Tibial artery (tissue), 4 donors: ENCODE measurements around the gene BTN1A1.
A peak's percentile ranks its signal among the peaks of the same experiment; 100 is the strongest.

Experiments used
- DNase-seq, 2 donors: peaks; one replicate each; pipeline ENCODE4 v3.0.0-alpha.2; 2019
- H3K27ac ChIP-seq, 2 donors: fragments of 200-600 bp; sonication (generic) in 1 of 2; 1 replicate in 1 of 2; 2 replicates in 1 of 2; pipeline ENCODE4 v1.5.1; 2018 to 2019; ENCODE audit warnings: mild to moderate bottlenecking in 1 of 2
- H3K27me3 ChIP-seq, 2 donors: fragments of 200-600 bp; sonication (generic) in 1 of 2; one replicate each; pipeline versions ENCODE4 v1.5.1 to v1.6.0; 2016 to 2019
- H3K36me3 ChIP-seq, 3 donors: fragments of 200-600 bp; sonication (generic) in 2 of 3; one replicate each; pipeline ENCODE4 v1.5.1; 2016 to 2019; ENCODE audit warnings: mild to moderate bottlenecking in 2 of 3
- H3K4me1 ChIP-seq, 4 donors: fragments of 200-600 bp; sonication (generic) in 2 of 4; 1 replicate in 3 of 4; 2 replicates in 1 of 4; pipeline ENCODE4 v1.5.1; 2016 to 2019
- H3K4me3 ChIP-seq, 2 donors: fragments of 200-600 bp; sonication (generic) in 1 of 2; 1 replicate in 1 of 2; 2 replicates in 1 of 2; pipeline ENCODE4 v1.5.1; 2018 to 2019; ENCODE audit warnings: mild to moderate bottlenecking in 2 of 2
- H3K9me3 ChIP-seq, 3 donors: fragments of 200-600 bp; sonication (generic) in 1 of 3; one replicate each; pipeline ENCODE4 v1.5.1; 2016 to 2019
- CTCF ChIP-seq, 2 experiments: fragments of 200-600 bp in 1 of 2; fragments of 450-650 bp in 1 of 2; IDR thresholded peaks; one replicate each; pipeline ENCODE4 v1.5.1; 2017 to 2019; ENCODE audit warnings: antibody characterized with exemption in 2 of 2, mild to moderate bottlenecking in 1 of 2, moderate library complexity in 1 of 2
- intact Hi-C: fragments of 100-400 bp; cut with DNase I; formaldehyde crosslinking; loops from one replicate; pipeline ENCODE4 v1.15.0; 2023; ENCODE audit warnings: low total_unique reads

The BTN1A1 gene

GRCh38 chr6:26477426-26477825 lies 22.7 kb upstream of the BTN1A1 start:
- no peaks in the 10 kb centered on the region for H3K27me3 ChIP-seq
- no peak for TF ChIP-seq CTCF (IDR thresholded peaks at IDR 0.05)
- H3K36me3 ChIP-seq = no peaks in the 10 kb centered on the region
- intact Hi-C loops = loop anchor here (5.0 kb wide), 1 partner anchor 40 kb away; no protein-coding TSS in a partner anchor
- no peak for DNase-seq
- peak overlapping the region in 1 of 2 donors; percentile 20 for H3K27ac ChIP-seq
- no peak overlapping the region for H3K4me3 ChIP-seq
- peaks cover 0 to 23% (median 15%) of the 10 kb centered on the region in 4 donors for H3K4me1 ChIP-seq
- no peaks in the 10 kb centered on the region for H3K9me3 ChIP-seq

DNA sequence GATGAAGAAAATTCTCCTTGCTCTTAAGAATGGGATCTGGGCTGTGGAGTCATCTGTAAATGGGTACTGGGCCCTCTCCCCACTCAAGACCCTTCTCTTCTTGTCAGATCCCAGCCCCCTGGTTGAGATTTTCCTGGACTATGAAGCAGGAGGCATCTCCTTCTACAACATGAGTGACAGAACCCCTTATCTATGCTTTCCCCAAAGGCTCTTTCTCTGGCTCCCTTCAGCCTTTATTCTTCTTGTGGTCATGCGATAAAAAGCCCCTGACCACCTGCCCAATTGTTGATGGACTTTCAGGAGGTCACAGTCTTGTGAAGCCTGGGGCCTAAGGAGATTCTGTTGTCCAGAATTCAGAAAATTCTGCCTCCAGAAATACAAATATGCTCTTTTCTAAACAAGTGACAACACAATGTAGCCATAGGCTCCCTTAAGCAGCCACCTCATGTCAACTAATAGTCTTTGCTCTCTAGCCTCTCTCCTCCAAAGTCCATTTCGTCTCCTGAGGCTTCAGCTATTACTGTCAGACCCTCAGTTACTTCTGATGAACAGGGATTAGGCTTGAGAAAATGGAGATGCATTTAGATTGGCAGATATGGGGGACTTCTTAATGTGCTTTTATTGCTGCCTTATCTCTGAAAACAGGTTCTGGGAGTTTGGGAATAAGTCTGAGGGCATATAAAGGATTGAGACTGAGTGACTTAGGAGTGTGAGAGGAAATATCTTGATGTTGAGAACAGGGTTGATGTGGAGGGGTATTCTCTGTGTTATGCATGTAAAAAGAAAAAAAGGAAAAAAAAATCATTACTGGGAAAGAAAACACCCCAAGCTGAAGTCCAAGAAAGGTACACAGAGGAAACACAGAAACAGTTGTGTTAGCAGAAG lies 21.8 kb upstream of the BTN1A1 start:
- peaks cover 0 to 23% (median 15%) of the 10 kb centered on the region in 4 donors for H3K4me1 ChIP-seq
- intact Hi-C loops = loop anchor here (5.0 kb wide), 1 partner anchor 39 kb away; no protein-coding TSS in a partner anchor
- no peaks in the 10 kb centered on the region for H3K27me3 ChIP-seq
- no peaks in the 10 kb centered on the region for H3K9me3 ChIP-seq
- DNase-seq = no peak
- H3K36me3 ChIP-seq = no peaks in the 10 kb centered on the region
- H3K4me3 ChIP-seq = no peak overlapping the region
- no peak for TF ChIP-seq CTCF (IDR thresholded peaks at IDR 0.05)
- no peak overlapping the region for H3K27ac ChIP-seq

GRCh38 chr6:26478985-26479278 lies 21.2 kb upstream of the BTN1A1 start:
- H3K27me3 ChIP-seq = no peaks in the 10 kb centered on the region
- no peak for TF ChIP-seq CTCF (IDR thresholded peaks at IDR 0.05)
- H3K27ac ChIP-seq = no peak overlapping the region
- no peaks in the 10 kb centered on the region for H3K36me3 ChIP-seq
- H3K4me1 ChIP-seq = peaks cover 0 to 23% (median 15%) of the 10 kb centered on the region in 4 donors
- intact Hi-C loops = loop anchor here (5.0 kb wide), 1 partner anchor 38 kb away; no protein-coding TSS in a partner anchor
- H3K4me3 ChIP-seq = no peak overlapping the region
- no peak for DNase-seq
- no peaks in the 10 kb centered on the region for H3K9me3 ChIP-seq

GRCh38 chr6:26482338-26482737 lies 17.8 kb upstream of the BTN1A1 start:
- no peak for DNase-seq
- Histone ChIP-seq H3K36me3 (no peaks in the 10 kb centered on the region), H3K27me3 (no peaks in the 10 kb centered on the region), H3K9me3 (no peaks in the 10 kb centered on the region), H3K4me3 (no peak overlapping the region), H3K27ac (no peak overlapping the region), H3K4me1 (no peaks in the 10 kb centered on the region)
- TF ChIP-seq CTCF (IDR thresholded peaks at IDR 0.05) = no peak
- intact Hi-C loops = no loop called here

GRCh38 chr6:26483727-26484126 lies 16.4 kb upstream of the BTN1A1 start:
- no peak for TF ChIP-seq CTCF (IDR thresholded peaks at IDR 0.05)
- H3K36me3 ChIP-seq = no peaks in the 10 kb centered on the region
- H3K27me3 ChIP-seq = no peaks in the 10 kb centered on the region
- intact Hi-C loops = no loop called here
- no peak for DNase-seq
- no peaks in the 10 kb centered on the region for H3K4me1 ChIP-seq
- H3K9me3 ChIP-seq = no peaks in the 10 kb centered on the region
- H3K27ac ChIP-seq = no peak overlapping the region
- no peak overlapping the region for H3K4me3 ChIP-seq
